Left cardiac atrium (tissue), 4 donors: ENCODE data around the gene CACNG8. TPM values are rescaled to one million over a fixed set of nuclear protein-coding genes. Genes with fewer than 3 reads are reported as not detected.
"Not testable (repeated sequence)": the region's sequence is repeated elsewhere in the genome, so short reads cannot be mapped to it uniquely, and the experiment has no call there.

ENCODE experiments used
- ATAC-seq, 2 donors: fragments of 200-7000 bp; cut with Tn5 transposase; one replicate each; pipeline ENCODE4 v1.9.1; 2020; ENCODE audit warnings: mild to moderate bottlenecking in 2 of 2, moderate library complexity in 2 of 2
- DNase-seq: peaks from one replicate; pipeline ENCODE4 v3.0.0-alpha.2; 2020
- intact Hi-C, 2 donors: fragments of 100-400 bp; cut with DNase I; formaldehyde crosslinking; loops; one replicate each; pipeline versions ENCODE4 v1.14.1 to v1.15.1; 2022 to 2023
- long read RNA-seq: library from polyadenylated mRNA; unstranded; transcript quantifications from one replicate; pipeline ENCODE4 v2.0.0, GENCODE V29; 2021
- total RNA-seq, 2 donors: library from RNA; stranded (reverse); fragmentation: NEBNext Ultra II Directional; extraction: Animal tissue kit (Norgen Biotek cat#: 25700); gene quantifications; one replicate each; pipeline ENCODE4 v1.2.1, GENCODE V29; 2021
- donor health status: DM: no; HTN: yes; CAD: no.
- donor health status: DM: no; HTN: yes; CAD: no; lungs with severe emphysema.
- donor health status: DM: yes; HTN: yes; CAD: no.
- donor health status: Dilated cardiomyopathy.

The CACNG8 gene
- total RNA-seq, result under 1 TPM; 0.06 to 0.29 TPM
- long read RNA-seq, result 0 reads

DNA sequence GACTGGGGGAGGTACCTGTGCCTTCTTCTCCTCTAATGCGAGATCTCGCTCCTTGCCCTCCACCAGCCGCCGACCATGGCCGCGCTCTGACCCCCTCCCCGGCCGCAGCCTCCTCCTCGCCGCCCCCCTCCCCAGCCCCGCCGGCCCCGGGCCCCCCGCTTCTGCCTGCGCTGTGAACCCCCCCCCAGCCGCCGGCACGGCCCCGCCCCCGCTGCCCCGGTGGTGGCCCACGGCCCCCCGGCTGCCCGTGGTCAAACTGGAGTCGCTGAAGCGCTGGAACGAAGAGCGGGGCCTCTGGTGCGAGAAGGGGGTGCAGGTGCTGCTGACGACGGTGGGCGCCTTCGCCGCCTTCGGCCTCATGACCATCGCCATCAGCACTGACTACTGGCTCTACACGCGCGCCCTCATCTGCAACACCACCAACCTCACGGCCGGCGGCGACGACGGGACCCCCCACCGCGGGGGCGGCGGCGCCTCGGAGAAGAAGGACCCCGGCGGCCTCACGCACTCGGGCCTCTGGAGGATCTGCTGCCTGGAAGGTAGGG lies at the start of gene CACNG8:
TSS of gene CACNG8 (plus strand) at position 51 of the 545 bp plus-strand sequence.
- intact Hi-C loops, result no loop called here
- DNase-seq (no peak), ATAC-seq (no peak)

DNA sequence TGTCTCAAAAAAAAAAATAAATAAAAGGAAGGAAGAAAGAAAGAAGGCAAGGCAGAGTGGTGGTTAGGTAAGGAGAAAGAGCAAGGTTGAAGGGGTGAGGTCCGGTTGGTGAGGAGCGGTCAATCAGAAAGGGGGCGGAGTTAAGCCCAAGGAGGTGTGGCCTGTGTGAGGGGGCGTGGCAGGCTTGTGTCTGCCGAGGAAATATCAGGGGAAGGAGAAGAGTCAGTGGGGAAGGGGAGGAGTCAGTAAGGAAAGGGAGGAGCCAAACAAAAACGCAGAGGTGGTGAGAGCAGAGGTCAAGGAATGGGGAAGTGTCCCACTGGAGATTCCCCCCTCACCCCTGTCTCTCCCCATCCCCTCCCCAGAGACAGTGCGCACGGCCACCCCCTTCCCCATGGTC lies 47.7 kb upstream of the CACNG8 start:
- intact Hi-C loops, result no loop called here
- no peak for DNase-seq
- ATAC-seq, result no peak

DNA sequence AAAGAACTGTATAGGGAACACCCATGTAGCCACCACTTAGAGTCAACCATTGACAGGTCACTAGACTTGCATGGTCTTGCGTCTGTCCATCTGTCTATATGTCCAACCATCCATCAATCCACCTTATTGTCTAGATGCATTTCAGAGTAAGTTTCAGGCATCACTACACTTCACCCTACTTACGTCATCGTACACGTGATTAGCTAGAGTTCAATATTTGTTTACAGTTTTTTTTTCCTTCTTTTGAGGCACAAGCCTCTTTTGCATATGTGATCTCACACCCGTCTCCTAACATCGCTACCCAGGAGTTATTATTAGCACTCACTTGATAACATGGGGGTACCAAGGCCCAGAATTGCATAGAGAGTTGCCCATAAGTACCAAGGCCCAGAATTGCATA lies 46.7 kb upstream of the CACNG8 start:
- intact Hi-C loops, result no loop called here
- DNase-seq (no peak), ATAC-seq (no peak)

DNA sequence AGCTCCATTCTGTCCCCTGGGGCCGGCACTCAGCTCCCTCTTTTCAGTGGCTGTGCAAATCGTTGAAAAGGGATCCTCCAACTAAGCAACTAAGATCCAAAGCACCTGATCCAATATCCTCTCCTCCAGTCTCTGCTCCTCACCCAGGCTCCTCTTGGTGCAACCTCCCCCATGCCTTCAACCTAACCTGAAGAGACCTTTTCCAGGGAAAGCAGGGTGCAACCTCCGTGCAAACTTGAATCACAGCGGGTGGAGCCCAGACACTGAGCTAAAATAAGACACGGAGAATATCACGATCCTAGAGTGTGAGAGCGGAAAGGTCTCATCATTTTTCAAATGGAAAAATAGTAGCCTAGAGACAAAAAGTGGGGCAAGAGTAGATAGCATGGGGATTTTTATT lies 45.4 kb upstream of the CACNG8 start:
- ATAC-seq, result no peak
- no peak for DNase-seq
- intact Hi-C loops, result no loop called here

DNA sequence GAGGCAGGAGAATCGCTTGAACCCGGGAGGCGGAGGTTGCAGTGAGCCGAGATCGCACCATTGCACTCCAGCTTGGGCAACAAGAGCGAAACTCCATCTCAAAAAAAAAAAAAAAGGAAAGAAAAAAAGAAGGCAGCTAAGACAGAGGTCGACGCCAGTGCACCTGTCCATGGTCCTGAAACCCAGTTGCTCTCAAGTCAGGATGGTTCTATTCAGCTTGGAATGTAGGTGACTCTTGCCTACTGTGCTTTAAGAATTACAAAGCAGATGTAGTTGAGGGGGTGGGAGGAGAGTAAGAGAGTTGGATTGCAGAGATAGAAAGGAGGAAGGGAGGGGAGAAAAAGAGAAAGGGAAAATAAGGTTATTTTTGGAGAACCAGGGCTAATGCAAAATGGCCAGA lies 35.0 kb upstream of the CACNG8 start:
- ATAC-seq (no peak), DNase-seq (peak; percentile 38)

DNA sequence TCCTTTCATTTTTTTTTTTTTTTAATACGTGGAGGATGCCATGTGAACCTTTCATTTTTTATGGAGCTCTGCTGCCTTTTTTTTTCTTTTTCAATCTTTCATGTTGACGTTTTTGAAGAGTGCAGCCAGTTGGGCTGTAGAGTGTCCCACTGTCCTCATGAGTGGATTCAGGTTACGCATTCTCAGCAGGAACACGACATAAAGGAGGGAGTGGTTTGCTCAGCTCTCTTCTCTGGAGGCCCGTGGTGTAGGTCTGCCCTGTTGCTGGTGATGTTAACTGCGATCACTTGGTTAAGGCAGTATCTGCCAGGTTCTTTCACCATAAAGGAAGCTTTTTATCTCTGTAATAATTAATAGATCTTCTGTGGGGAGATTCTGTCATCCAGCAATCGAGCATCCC lies 26.7 kb upstream of the CACNG8 start:
- ATAC-seq, result no peak

More for the DNA sequence above, 35.0 kb upstream of the CACNG8 start:
- intact Hi-C loops, result no loop called here

DNA sequence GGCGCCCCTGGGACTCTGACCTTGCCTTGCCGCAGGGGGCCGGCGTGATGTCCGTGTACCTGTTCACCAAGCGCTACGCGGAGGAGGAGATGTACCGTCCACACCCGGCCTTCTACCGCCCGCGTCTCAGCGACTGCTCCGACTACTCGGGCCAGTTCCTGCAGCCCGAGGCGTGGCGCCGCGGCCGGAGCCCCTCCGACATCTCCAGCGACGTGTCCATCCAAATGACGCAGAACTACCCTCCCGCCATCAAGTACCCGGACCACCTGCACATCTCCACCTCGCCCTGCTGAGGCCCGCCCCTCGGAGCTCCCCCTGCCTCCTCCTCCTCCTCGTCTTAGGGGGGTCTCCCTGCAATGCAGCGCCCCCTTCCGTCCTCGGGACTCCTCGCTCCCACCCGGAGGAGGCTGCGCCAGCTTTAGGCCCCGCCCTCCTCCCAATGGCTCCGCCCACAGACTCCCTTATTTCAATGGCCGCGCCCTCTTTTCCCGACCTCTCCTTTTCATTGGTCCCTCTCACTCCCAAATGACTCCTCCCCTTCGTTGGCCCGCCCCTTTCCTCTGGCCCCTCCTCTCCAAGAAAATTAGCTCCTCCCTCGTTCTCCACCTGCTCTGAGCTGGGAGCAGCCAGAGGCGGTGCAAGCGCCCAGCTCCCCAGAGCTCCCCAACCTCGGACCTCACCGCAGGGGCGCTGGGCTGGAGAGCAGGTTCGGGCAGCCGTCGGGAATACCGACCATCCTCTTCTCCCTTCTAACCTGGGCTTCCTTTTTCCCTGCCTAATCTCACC lies 20.5 kb upstream of the CACNG8 start:
- intact Hi-C loops, result no loop called here
- DNase-seq, result no peak
- no peak for ATAC-seq

More for the DNA sequence above, 26.7 kb upstream of the CACNG8 start:
- intact Hi-C loops, result no loop called here
- no peak for DNase-seq

DNA sequence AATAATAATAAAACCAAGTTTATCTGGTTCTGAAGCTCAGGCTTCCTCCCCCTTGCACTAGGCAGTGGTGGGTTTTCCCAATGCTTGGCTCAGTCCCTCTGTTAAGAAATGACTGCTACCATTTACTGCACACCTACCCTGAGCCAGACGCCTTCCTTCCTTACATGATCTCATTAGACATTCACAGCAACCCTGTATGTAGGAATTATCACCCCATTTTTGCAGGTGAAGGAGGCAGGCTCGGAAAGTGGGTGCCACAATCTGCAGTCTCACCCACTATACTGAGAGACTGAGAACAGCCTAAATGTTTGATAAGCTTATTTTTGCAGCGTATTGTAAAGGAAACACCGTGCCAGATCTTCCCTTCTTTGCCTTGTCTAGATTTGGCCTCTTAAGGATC lies 18.3 kb upstream of the CACNG8 start:
- ATAC-seq, result no peak
- no peak for DNase-seq
- intact Hi-C loops, result no loop called here

DNA sequence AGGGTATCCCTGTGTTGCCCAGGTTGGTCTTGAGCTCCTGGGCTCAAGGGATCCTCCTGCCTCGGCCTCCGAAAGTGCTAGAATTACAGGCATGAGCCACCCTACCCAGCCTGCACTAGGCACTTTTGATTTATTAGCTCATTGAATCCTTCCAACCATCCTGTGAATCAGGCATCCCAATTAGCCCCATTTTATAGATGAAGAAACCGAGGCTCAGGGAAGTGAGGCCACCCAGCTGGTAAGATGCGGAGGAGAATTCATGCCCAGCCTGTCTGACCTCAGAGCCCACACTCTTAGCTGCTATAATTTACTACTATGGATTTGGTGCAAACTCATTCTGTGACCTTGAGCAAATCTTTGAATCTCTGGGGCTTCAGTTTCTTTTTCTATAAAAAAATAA lies 17.8 kb upstream of the CACNG8 start:
- DNase-seq, result no peak
- intact Hi-C loops, result no loop called here
- no peak for ATAC-seq

DNA sequence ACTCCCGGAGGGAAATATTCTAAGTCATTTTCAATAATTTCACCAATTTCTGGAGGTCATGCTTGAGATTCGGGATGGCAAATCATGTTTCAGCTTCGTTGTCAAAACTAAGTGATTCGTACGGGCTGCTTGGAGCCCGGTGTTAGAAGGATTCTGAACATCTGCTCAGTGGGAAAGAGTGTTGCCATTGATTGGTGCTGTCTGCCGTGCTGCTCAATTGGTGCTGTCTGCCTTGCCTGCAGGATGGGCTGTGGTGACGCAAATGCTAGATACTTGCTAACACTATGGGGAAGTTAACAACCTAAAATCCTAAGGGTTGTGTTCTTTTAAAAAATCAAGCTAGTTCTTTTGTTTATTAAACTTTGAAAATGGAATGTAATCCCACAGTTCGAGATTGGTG lies 17.3 kb upstream of the CACNG8 start:
- intact Hi-C loops, result no loop called here
- DNase-seq (no peak), ATAC-seq (no peak)

DNA sequence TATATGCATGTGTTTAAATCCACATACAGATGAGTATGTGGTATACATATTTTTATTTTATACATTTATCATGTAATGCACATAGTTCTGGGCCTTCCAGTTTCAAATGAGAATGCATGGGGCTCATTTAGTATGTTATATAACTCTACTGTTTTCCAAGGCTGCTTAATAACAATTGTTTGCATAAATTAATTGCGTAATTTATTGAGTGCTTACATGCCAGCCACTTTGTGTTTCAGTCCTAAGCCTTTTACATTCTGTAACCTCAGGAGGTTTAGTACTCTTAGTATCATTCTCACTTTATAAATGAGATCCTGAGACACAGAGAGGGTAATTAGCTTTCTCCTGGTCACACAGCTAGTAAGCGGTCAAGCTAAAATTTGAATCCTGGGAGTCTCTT lies 16.7 kb upstream of the CACNG8 start:
- intact Hi-C loops, result no loop called here
- DNase-seq (no peak), ATAC-seq (no peak)

DNA sequence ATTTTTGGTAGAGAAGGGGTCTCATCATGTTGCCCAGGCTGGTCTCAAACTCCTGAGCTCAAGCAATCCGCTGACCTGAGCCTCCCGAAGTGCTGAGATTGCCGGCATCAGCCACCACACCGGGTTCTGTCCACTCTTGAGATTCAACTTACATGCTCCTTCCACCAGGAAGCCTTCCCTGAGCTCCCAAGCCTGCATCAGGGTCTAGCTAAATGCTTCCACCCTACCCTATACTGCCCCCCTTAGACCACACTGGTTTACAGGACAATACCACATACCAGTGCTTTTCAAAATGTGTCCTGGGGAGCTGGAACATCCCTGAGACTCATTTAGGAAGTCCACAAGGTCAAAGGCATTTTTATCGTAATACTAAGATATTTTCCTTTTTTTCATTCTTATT lies 15.1 kb upstream of the CACNG8 start:
- intact Hi-C loops, result no loop called here
- DNase-seq, result no peak
- no peak for ATAC-seq

DNA sequence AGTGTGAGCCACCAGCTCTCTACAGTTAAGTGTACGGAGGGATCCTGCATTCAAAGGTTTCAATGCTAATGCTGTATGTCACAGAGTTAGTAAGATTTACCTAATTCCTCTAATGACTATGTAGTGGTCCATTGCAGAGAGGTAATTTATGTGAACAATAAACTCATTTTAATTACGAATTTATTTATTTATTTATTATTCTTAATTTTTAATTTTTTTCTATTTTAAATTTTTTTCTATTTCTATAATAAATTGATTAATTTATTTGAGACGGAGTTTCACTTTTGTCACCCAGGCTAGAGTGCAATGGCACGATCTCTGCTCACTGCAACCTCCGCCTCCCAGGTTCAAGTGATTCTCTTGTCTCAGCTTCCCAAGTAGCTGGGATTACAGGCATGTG lies 14.1 kb upstream of the CACNG8 start:
- intact Hi-C loops, DNase-seq, ATAC-seq: not testable (repeated sequence)

DNA sequence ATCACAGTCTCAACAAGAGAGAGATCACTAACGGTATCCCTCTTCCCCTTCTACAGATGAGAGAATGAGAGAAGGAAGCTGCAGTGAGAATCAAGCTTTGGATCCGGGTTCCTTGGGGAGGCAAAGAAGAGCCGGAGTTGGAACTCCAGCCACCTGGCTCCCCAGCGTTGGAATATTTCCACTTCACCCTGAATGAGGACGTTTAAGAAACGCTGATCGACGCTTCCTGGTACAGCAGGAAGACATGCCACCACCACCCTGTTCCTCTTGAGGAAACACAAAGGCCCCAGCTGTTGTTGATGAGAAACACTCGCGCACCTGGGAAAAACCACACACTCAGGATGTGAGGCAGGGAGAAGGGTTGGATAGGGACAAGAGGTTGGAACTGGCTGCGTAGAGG lies 11.3 kb upstream of the CACNG8 start:
- intact Hi-C loops, result no loop called here
- ATAC-seq (no peak), DNase-seq (no peak)

DNA sequence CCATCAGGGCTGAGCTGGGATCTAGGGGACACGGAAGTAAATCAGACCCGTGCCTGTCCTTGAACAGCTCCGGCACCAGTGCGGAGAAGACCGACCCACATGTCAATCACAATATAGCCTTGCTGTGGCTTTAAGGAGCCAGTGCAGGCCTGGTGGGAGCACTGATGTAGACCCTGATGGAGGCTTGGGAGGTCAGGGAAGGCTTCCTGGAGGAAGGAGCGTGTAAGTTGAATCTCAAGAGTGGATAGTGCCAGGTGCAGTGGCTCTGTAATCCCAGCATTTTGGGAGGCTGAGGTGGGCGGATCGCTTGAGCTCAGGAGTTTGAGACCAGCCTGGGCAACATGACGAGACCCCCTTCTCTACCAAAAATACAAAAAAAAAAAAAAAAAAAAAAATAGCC lies 10.8 kb upstream of the CACNG8 start:
- DNase-seq, result no peak
- intact Hi-C loops, result no loop called here
- ATAC-seq, result no peak

DNA sequence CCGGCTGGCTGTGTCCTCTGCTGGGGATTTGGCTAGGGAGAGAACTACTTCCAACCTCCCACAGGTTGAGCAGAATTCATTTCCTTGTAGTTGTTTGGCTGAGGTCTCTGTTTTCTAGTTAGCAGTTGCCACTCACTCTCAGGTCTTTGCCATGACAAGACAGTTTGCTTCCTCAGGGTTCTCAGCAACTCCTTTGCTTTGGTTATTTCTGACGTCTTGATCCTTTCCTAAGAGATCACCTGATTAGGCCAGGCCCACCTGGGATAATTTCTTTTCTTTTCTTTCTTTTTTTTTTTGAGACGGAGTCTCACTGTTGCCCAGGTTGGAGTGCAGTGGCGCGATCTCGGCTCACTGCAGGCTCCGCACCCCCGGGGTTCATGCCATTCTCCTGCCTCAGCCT lies 9.4 kb upstream of the CACNG8 start:
- ATAC-seq (no peak), DNase-seq (no peak)
- intact Hi-C loops, result no loop called here

DNA sequence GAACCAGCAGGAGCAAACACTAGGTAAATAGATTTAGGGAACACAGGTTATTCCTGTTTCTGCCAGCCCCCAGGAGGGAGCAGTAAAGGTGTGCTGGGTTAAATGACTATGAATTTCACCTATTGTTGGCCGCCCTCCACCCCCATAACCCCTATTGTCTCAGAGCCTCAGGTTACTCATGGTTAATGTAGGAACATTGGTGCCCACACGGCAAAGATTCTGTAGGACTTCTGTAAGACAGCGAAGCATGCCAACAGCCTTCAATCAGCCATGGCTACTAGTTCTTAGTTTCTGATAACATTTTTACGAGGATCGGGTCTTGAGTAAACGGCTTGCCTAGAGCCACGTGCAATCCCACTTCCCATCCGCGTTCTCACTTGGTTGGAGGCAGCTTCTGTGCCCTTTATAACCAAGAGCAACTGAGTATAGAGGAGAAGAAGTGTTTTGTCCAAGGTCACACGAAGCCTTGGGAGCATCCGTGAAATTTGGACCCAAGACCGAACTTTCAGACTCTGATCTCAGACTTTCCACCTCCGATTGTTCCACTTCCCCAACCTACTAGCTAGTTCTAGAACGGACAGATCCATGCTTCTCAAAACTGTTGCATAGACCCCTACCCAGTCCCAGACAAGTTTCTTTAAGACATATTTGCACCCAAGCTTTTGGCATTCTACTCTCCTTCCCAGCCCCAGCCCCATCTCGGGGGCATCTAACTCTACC lies 5.1 kb upstream of the CACNG8 start:
- DNase-seq, result no peak
- ATAC-seq, result no peak
- intact Hi-C loops, result no loop called here

DNA sequence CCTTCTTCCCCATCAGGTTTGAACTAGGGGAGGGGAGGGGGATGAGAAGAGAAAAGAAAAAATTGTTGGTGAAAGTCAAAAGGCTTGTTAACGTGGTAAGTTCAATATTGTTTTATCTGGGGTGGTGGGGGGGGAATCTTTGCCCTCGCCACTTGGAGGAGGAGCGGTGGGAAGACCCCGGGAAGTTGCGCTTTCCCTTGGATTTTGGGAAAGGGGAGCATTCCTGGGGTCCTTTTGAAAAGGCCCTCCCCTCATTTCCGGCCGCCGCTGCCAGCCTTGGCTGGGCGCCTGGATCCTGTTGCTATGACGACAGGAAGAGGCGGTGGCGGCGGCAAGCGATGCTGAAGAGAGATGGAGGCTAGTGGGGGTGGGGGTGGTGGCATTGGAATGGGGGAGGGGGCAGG lies 4.6 kb upstream of the CACNG8 start:
- intact Hi-C loops, result no loop called here
- DNase-seq (no peak), ATAC-seq (no peak)

DNA sequence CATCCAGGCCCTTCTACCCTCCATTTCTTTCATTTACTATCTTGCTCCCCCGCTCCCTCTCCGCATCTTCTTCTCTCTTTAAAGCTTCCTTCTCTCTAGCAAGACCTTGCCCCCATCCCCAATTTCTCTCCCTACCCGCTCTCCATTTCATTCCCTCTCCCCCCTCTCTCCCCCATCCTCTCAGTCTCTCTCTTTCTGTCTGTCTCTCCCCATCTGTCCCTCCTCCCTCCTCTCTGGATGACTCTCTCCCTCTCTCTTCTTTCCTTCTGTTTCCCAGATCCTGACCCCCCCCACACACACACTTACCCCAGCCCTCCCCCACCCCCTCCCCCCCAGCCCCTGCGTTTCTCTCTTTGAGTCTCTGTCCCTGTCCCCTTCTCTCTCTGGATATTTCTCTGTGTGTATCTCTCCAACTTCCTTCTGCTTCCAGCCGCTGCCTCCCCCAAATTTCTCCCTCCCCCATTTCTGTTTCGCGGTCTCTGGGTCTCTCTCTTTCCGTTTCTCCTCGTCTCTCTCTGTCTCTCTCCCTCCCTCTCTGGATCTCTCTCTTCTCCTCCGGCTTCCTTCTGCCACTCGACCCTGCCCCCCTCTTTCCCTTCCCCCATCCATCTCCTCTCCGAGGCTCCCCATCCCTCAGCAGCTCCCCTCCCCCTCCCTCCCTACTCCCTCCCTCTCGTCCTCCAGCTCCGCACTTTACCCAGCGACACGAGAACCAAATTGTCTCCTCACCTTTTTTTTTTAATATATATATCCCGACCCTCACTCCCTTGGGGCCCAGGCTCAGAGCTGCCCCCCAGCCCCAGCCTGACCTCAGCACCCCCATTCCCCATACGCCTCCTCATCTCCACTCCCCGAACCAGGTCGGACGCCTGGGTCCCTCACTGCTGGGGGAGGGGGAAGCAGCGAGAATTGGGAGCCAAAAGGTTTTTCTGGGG lies 3.6 kb upstream of the CACNG8 start:
- intact Hi-C loops, result no loop called here
- DNase-seq, result no peak
- no peak for ATAC-seq

DNA sequence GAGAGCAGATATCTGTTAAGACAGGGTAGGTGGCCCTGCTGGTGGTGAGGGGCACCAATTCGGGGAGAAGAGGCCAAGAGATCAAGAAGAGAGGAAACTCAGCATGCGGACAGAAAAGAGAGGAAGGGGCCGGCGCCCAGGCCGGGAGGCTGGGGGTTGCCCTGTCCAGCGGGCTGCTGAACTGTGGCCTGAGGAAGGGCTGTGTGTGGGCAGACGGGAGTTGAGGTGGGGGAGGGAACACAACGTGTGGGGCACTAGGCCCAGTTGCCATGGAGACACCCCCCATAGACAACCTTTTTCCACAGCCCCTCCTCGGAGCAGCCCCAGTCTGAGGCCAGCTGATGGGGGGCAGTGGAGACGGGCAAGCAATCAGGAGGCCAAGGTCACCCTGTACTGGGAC lies 2.5 kb upstream of the CACNG8 start:
- intact Hi-C loops, result no loop called here
- no peak for ATAC-seq
- no peak for DNase-seq
